Pancreas (tissue), 10 donors: ENCODE results near the gene GRP. TPM values are rescaled to one million over a fixed set of nuclear protein-coding genes. Genes with fewer than 3 reads are reported as not detected.
A peak's percentile ranks its signal among the peaks of the same experiment; 100 is the strongest.

Experiments
- ATAC-seq, 4 donors: fragments of 200-7000 bp; cut with Tn5 transposase; one replicate each; pipeline versions ENCODE4 v1.8.0 to v1.9.1; 2020; ENCODE audit warnings: mild to moderate bottlenecking in 4 of 4, moderate library complexity in 4 of 4
- DNase-seq, 6 donors: peaks; one replicate each; pipeline ENCODE4 v3.0.0-alpha.2; 2020
- FAIRE-seq: peaks from 2 replicates; lab custom pipeline; 2012; peaks lifted over from hg19 to GRCh38; lab: Jason Lieb, UNC
- H3K27ac ChIP-seq, 4 donors: fragments of 200-600 bp; sonication (generic); 1 replicate in 3 of 4; 2 replicates in 1 of 4; pipeline versions ENCODE4 v1.5.0 to v1.8.0; 2020
- H3K27me3 ChIP-seq, 4 donors: fragments of 200-600 bp; one replicate each; pipeline ENCODE4 v1.8.0; 2021
- H3K36me3 ChIP-seq, 3 donors: fragments of 200-600 bp; sonication (generic) in 1 of 3; one replicate each; pipeline versions ENCODE4 v1.5.0 to v1.8.0; 2020 to 2021
- H3K4me1 ChIP-seq, 3 donors: fragments of 200-600 bp; one replicate each; pipeline ENCODE4 v1.8.0; 2021
- H3K4me3 ChIP-seq, 4 donors: fragments of 200-600 bp; sonication (generic) in 2 of 4; one replicate each; pipeline versions ENCODE4 v1.5.0 to v1.8.0; 2020 to 2021
- H3K9me3 ChIP-seq, 4 donors: fragments of 200-600 bp; one replicate each; pipeline ENCODE4 v1.8.0; 2021
- WGBS, 2 donors: extraction: QIAGEN DNeasy Blood & Tissue Kit; methylation state at CpG; one replicate each; pipeline ENCODE4 v1.1.7; 2013; 5-methylcytosine and 5-hydroxymethylcytosine counted together
- intact Hi-C, 3 donors: fragments of 100-400 bp; cut with DNase I; formaldehyde crosslinking; loops; one replicate each; pipeline versions ENCODE4 v1.11.1 to v1.14.2; 2022
- polyA plus RNA-seq, 2 donors: library from polyadenylated mRNA; stranded (reverse); fragments of 200-250 nt; gene quantifications; one replicate each; pipeline ENCODE4 v1.2.3, GENCODE V29; 2013
- total RNA-seq, 6 donors: library from RNA; stranded (reverse); fragmentation: NEBNext Ultra II Directional in 4 of 6; extraction: Animal tissue kit (Norgen Biotek cat#: 25700) in 4 of 6; gene quantifications; one replicate each; pipeline versions ENCODE4 v1.2.1 to v1.2.4, GENCODE V29; 2021 to 2023
- TF ChIP-seq, protein P1 (sequence below), 4 donors: fragments of 200-600 bp; sonication (generic) in 3 of 4; IDR thresholded peaks; one replicate each; pipeline versions ENCODE4 v1.5.0 to v1.8.0; 2021; ENCODE audit warnings: antibody characterized with exemption in 4 of 4
- donor health status: healthy with polysubstance abuse.
- donor health status: DM: no; HTN: no; CAD: no; lungs with moderate emphysema.
- donor health status: DM: no; HTN: no; CAD: no.
- donor health status: control.
- donor health status: control.
- donor health status: Bipolar disorder and iron deficiency.
- donor health status: DM: yes; HTN: yes; CAD: no.
- donor health status: DM: no; HTN: no; CAD: no.
- donor health status: DM: no; HTN: no; CAD: no.
- donor health status: DM: yes; HTN: yes; CAD: no.

GRP gene
- total and polyA plus RNA-seq, 8 donors: 0.34 to 11.5 (median 0.74) TPM; not detected in 4

DNA sequence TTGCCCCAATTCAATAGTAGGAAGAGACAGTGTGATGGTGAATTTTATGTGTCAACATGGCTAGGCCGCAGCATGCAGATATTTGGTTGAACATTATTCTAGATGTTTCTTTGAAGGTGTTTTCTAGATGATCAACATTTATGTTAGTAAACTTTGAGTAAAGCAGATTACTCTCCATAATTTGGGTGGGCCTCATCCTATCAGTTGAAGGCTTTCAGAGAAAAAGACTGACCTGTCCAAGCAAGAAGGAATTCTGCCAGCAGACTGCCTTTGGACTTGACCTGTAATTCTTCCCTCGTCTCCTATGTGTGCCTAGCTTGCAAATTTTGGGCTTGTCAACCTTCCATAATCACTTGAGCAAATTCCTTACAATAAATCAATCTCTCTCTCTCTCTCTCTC lies 8.3 kb upstream of the GRP start:
- DNase-seq (no peak), FAIRE-seq (no peak), ATAC-seq (no peak)
- intact Hi-C loops: no loop called here
- Histone ChIP-seq H3K36me3 (no peaks in the 10 kb centered on the region), H3K27ac (no peak overlapping the region), H3K4me1 (no peaks in the 10 kb centered on the region), H3K27me3 (no peaks in the 10 kb centered on the region), H3K9me3 (no peaks in the 10 kb centered on the region), H3K4me3 (no peak overlapping the region)
- 92 to 95% methylated on average over 2 of the region's 2 CpGs for WGBS, 2 donors
- TF ChIP-seq, protein P1, sequence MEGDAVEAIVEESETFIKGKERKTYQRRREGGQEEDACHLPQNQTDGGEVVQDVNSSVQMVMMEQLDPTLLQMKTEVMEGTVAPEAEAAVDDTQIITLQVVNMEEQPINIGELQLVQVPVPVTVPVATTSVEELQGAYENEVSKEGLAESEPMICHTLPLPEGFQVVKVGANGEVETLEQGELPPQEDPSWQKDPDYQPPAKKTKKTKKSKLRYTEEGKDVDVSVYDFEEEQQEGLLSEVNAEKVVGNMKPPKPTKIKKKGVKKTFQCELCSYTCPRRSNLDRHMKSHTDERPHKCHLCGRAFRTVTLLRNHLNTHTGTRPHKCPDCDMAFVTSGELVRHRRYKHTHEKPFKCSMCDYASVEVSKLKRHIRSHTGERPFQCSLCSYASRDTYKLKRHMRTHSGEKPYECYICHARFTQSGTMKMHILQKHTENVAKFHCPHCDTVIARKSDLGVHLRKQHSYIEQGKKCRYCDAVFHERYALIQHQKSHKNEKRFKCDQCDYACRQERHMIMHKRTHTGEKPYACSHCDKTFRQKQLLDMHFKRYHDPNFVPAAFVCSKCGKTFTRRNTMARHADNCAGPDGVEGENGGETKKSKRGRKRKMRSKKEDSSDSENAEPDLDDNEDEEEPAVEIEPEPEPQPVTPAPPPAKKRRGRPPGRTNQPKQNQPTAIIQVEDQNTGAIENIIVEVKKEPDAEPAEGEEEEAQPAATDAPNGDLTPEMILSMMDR (IDR thresholded peaks at IDR 0.05): no peak

DNA sequence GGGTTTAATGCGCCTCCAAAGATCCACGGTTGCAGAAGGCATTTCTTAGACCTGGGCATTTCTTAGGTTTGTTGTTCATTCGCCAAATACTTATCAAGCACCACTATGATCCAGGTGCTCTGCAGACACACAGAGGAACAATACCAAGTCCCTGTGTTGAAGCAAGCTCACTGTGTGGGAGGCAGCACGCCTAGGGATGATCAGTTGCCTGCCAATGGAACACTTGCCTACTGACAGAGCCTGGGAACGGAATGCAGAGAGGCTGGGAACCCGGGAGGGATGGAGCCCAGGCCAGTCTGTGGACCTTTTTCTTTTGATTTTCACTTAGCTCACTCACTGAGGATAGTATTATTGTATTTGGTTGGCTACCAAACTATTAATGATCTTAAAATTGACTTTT lies 1.9 kb upstream of the GRP start:
- DNase-seq (no peak), FAIRE-seq (no peak), ATAC-seq (no peak)
- Histone ChIP-seq H3K36me3 (no peaks in the 10 kb centered on the region), H3K9me3 (no peaks in the 10 kb centered on the region), H3K27me3 (peaks cover 0 to 17% (median 2%) of the 10 kb centered on the region in 4 donors), H3K4me1 (no peaks in the 10 kb centered on the region), H3K27ac (no peak overlapping the region), H3K4me3 (no peak overlapping the region)
- intact Hi-C loops: no loop called here
- 64 to 67% methylated on average over 6 of the region's 6 CpGs for WGBS, 2 donors
- TF ChIP-seq, protein P1 (IDR thresholded peaks at IDR 0.05): no peak

DNA sequence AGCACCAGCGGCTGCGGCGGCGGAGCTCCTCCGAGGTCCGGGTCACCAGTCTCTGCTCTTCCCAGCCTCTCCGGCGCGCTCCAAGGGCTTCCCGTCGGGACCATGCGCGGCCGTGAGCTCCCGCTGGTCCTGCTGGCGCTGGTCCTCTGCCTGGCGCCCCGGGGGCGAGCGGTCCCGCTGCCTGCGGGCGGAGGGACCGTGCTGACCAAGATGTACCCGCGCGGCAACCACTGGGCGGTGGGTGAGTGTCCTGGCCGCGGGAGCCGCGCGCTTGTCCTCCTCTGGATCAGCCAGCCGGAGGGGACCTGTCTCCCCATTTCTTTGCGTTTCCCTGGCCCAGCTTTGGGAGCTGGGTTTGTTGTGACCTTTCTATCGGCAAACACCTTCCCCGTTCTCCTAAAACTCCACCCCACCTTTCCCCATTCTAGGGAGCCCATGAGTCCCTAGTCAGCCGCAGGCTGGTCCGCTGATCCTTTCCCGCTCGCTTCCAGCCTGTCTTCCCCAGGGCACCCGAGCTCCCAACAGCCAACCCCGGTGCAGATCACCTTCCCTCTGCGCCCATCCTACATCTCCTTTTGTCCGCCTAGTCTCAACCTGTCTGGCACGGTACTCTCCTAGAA lies 316 bp downstream of the GRP start:
- 0 to 2% methylated on average over 31 to 46 of the region's 46 CpGs for WGBS, 2 donors
- peak in 1 of 4 donors; percentile 8 for ATAC-seq
- peak in 1 of 6 donors; percentile 52 for DNase-seq
- intact Hi-C loops: no loop called here
- H3K9me3 ChIP-seq: no peaks in the 10 kb centered on the region
- no peak for FAIRE-seq
- no peaks in the 10 kb centered on the region for H3K36me3 ChIP-seq
- TF ChIP-seq, protein P1 (IDR thresholded peaks at IDR 0.05): no peak
- H3K27ac ChIP-seq: no peak overlapping the region
- H3K27me3 ChIP-seq: peaks cover 0 to 21% (median 2%) of the 10 kb centered on the region in 4 donors
- no peak overlapping the region for H3K4me3 ChIP-seq
- no peaks in the 10 kb centered on the region for H3K4me1 ChIP-seq

DNA sequence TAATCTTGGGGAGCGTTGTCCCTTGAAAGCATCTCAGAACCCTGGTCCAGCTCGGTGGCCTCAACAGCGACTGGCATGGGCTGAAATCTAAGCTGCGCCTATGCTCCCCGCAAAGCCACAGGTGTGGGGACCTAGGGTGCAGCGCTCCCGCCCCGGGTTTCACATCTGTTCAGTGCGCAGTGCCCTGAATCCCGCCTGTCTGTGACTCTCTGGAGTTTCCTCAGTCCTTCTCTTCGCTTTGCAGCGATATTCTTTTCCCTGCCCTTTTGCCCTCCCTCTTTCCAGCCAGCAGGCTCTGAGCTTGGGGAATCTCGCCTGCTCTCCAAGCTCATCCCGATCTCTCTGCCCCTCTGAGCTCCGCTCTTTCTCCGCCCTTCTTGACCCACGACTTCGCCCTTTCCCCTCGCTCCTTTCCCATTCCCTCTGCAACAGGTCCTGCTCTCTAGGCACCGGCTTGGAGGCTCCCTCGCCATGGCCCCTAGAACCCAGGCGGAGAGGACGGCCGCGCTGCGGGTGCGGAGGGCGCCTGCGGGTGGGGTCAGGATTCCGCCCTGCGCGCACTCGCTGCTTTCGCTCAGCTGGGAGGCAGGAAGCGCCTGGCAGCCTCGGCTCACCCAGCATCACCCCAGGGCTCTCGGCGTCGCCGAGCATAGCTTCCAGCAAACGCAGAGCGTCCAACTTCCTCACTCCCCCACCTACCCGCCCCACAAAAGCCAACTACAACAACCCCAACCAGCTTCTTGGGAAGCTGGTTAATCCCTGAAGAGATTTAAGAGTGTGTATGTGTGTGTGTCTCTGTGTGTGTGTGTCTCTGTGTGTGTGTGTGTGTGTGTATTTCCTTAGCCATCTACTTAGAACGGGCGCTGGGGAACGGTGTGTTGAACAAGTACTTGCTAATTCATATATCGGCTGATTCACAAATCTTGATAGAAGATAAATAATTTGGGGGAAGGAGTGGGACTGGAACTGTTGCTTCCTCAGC lies 1.1 kb downstream of the GRP start:
- intact Hi-C loops: no loop called here
- no peaks in the 10 kb centered on the region for H3K36me3 ChIP-seq
- TF ChIP-seq, protein P1 (IDR thresholded peaks at IDR 0.05): no peak
- peaks cover 0 to 21% (median 2%) of the 10 kb centered on the region in 4 donors for H3K27me3 ChIP-seq
- FAIRE-seq (no peak), DNase-seq (peak in 1 of 6 donors; percentile 56), ATAC-seq (peak in 2 of 4 donors; percentile 23 to 24)
- WGBS, 2 donors: 3% methylated on average over 47 of the region's 47 CpGs
- H3K27ac ChIP-seq: no peak overlapping the region
- no peaks in the 10 kb centered on the region for H3K4me1 ChIP-seq
- no peak overlapping the region for H3K4me3 ChIP-seq
- H3K9me3 ChIP-seq: no peaks in the 10 kb centered on the region
